ENCODE measurements around the gene SENP6. TPM values are rescaled to one million over a fixed set of nuclear protein-coding genes. Genes with fewer than 3 reads are reported as not detected.

The SENP6 gene
- total and polyA plus RNA-seq, 9 of the 15 experiments (the other 6 are each of a cell fraction or from before 2014, with no cell fraction given) = 11.1 to 79.4 (median 46.8) TPM

DNA sequence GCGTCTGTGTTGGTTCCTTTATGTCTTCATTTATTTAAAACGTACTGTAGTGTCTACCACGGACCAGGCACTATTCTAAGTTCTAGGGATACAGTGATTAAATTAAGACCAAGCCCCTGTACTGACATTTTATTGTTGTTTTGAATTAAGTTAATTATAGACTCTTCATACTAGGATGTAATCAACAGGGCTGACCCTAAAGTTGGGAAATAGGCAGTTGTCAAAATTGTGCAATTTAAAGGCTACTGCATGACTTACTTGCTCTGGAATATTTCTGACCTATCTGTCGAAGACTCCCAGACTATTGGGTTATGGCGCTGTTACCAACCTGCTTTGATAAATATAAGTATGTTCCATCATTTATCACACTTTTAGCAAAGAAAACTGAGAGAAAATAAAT, 154.0 kb downstream of the SENP6 start:
- Histone ChIP-seq H3K9me1 (ENCODE audit: control insufficient read depth, insufficient read depth, low read length) (no peaks in the 10 kb centered on the region), H2AFZ (ENCODE audit: low read depth, low read length) (no peak overlapping the region), H4K20me1 (replicated peaks; ENCODE audit: control insufficient read depth, insufficient read depth, low read length) (no peaks in the 10 kb centered on the region), H3K36me3 (ENCODE audit: control insufficient read depth, insufficient read depth, low read length) (no peaks in the 10 kb centered on the region), H3K9ac (ENCODE audit: insufficient read depth in 1 of 2, low read depth in 2 of 2, low read length in 2 of 2) (no peak overlapping the region), H3K4me1 (replicated peaks in 1 of 2; ENCODE audit: control insufficient read depth in 2 of 2, insufficient read depth in 2 of 2, low read length in 2 of 2) (no peaks in the 10 kb centered on the region; a peak in 1 of 5 replicates), H3K27ac (ENCODE audit: extremely low read depth, low read depth, low read length) (no peak overlapping the region), H3K27me3 (ENCODE audit: control insufficient read depth in 2 of 2, insufficient read depth in 2 of 2, low read length in 2 of 2) (no peaks in the 10 kb centered on the region), H3K79me2 (ENCODE audit: control insufficient read depth, insufficient read depth, low read length) (no peaks in the 10 kb centered on the region), H3K4me2 (ENCODE audit: insufficient read depth, low read length) (no peak overlapping the region), H3K4me3 (no peak overlapping the region), H3K9me3 (replicated peaks; ENCODE audit: control insufficient read depth, insufficient read depth, low read depth, low read length) (no peaks in the 10 kb centered on the region)
- no peak for ATAC-seq
- FAIRE-seq = no peak
- intact Hi-C loops (cut with micrococcal nuclease) (no loop called here), in situ Hi-C loops (cut with MboI) (no loop called here)
- POLR2A ChIA-PET = no interaction called here
- no TSS peak for BruUV-seq (replicated peaks)
- CTCF ChIA-PET (ENCODE audit: low intra/inter-chr PET ratio) = no interaction called here
- no peak for DNase-seq (ENCODE audit: extremely low read depth in 1 of 4, low spot score in 3 of 4)
- WGBS (ENCODE audit: insufficient coverage, low coverage, missing lambda C conversion rate) = 16% methylated on average over 5 of the region's 5 CpGs
- TF ChIP-seq SIN3A (IDR thresholded peaks at IDR 0.05; ENCODE audit: borderline replicate concordance in 2 of 2, control insufficient read depth in 1 of 2, low read depth in 2 of 2, low read length in 2 of 2) = no peak
- TF ChIP-seq XRCC4 (IDR thresholded peaks at IDR 0.05; ENCODE audit: extremely low read depth, insufficient read depth, insufficient read length) = no peak
- TF ChIP-seq, protein P1, sequence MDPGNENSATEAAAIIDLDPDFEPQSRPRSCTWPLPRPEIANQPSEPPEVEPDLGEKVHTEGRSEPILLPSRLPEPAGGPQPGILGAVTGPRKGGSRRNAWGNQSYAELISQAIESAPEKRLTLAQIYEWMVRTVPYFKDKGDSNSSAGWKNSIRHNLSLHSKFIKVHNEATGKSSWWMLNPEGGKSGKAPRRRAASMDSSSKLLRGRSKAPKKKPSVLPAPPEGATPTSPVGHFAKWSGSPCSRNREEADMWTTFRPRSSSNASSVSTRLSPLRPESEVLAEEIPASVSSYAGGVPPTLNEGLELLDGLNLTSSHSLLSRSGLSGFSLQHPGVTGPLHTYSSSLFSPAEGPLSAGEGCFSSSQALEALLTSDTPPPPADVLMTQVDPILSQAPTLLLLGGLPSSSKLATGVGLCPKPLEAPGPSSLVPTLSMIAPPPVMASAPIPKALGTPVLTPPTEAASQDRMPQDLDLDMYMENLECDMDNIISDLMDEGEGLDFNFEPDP (CRISPR knock-in tag; IDR thresholded peaks at IDR 0.05) = no peak
- TF ChIP-seq, protein P2, sequence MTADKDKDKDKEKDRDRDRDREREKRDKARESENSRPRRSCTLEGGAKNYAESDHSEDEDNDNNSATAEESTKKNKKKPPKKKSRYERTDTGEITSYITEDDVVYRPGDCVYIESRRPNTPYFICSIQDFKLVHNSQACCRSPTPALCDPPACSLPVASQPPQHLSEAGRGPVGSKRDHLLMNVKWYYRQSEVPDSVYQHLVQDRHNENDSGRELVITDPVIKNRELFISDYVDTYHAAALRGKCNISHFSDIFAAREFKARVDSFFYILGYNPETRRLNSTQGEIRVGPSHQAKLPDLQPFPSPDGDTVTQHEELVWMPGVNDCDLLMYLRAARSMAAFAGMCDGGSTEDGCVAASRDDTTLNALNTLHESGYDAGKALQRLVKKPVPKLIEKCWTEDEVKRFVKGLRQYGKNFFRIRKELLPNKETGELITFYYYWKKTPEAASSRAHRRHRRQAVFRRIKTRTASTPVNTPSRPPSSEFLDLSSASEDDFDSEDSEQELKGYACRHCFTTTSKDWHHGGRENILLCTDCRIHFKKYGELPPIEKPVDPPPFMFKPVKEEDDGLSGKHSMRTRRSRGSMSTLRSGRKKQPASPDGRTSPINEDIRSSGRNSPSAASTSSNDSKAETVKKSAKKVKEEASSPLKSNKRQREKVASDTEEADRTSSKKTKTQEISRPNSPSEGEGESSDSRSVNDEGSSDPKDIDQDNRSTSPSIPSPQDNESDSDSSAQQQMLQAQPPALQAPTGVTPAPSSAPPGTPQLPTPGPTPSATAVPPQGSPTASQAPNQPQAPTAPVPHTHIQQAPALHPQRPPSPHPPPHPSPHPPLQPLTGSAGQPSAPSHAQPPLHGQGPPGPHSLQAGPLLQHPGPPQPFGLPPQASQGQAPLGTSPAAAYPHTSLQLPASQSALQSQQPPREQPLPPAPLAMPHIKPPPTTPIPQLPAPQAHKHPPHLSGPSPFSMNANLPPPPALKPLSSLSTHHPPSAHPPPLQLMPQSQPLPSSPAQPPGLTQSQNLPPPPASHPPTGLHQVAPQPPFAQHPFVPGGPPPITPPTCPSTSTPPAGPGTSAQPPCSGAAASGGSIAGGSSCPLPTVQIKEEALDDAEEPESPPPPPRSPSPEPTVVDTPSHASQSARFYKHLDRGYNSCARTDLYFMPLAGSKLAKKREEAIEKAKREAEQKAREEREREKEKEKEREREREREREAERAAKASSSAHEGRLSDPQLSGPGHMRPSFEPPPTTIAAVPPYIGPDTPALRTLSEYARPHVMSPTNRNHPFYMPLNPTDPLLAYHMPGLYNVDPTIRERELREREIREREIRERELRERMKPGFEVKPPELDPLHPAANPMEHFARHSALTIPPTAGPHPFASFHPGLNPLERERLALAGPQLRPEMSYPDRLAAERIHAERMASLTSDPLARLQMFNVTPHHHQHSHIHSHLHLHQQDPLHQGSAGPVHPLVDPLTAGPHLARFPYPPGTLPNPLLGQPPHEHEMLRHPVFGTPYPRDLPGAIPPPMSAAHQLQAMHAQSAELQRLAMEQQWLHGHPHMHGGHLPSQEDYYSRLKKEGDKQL (CRISPR knock-in tag; IDR thresholded peaks at IDR 0.05; ENCODE audit: borderline replicate concordance) = no peak
- TF ChIP-seq, protein P3, sequence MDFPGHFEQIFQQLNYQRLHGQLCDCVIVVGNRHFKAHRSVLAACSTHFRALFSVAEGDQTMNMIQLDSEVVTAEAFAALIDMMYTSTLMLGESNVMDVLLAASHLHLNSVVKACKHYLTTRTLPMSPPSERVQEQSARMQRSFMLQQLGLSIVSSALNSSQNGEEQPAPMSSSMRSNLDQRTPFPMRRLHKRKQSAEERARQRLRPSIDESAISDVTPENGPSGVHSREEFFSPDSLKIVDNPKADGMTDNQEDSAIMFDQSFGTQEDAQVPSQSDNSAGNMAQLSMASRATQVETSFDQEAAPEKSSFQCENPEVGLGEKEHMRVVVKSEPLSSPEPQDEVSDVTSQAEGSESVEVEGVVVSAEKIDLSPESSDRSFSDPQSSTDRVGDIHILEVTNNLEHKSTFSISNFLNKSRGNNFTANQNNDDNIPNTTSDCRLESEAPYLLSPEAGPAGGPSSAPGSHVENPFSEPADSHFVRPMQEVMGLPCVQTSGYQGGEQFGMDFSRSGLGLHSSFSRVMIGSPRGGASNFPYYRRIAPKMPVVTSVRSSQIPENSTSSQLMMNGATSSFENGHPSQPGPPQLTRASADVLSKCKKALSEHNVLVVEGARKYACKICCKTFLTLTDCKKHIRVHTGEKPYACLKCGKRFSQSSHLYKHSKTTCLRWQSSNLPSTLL (IDR thresholded peaks at IDR 0.05) = no peak
- TF ChIP-seq ZBTB8A (IDR thresholded peaks at IDR 0.05; ENCODE audit: partially characterized antibody) = no peak
- TF ChIP-seq, protein P4, sequence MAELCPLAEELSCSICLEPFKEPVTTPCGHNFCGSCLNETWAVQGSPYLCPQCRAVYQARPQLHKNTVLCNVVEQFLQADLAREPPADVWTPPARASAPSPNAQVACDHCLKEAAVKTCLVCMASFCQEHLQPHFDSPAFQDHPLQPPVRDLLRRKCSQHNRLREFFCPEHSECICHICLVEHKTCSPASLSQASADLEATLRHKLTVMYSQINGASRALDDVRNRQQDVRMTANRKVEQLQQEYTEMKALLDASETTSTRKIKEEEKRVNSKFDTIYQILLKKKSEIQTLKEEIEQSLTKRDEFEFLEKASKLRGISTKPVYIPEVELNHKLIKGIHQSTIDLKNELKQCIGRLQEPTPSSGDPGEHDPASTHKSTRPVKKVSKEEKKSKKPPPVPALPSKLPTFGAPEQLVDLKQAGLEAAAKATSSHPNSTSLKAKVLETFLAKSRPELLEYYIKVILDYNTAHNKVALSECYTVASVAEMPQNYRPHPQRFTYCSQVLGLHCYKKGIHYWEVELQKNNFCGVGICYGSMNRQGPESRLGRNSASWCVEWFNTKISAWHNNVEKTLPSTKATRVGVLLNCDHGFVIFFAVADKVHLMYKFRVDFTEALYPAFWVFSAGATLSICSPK (IDR thresholded peaks at IDR 0.05; ENCODE audit: borderline replicate concordance) = no peak
- TF ChIP-seq SRSF3 (IDR thresholded peaks at IDR 0.05; ENCODE audit: insufficient read depth, low read length) = no peak
- TF ChIP-seq ZNF444 (CRISPR knock-in tag; IDR thresholded peaks at IDR 0.05) = no peak
- TF ChIP-seq ZNF121 (CRISPR knock-in tag; conservative IDR thresholded peaks at IDR 0.05) = no peak
- TF ChIP-seq SMAD1 (IDR thresholded peaks at IDR 0.05; ENCODE audit: low read depth, low read length, partially characterized antibody) = no peak

Data from K562 (cell line).